Measurements from ENCODE around the gene PDSS1. TPM values are rescaled to one million over a fixed set of nuclear protein-coding genes. Genes with fewer than 3 reads are reported as not detected.
A peak's percentile ranks its signal among the peaks of the same experiment; 100 is the strongest.

Gene PDSS1
- total and polyA plus RNA-seq, 9 of the 15 experiments (the other 6 are each of a cell fraction or from before 2014, with no cell fraction given) = 11.0 to 59.5 (median 45.3) TPM

GRCh38 chr10:26737730-26738129, 40.2 kb downstream of the PDSS1 start:
- CTCF ChIA-PET (ENCODE audit: low intra/inter-chr PET ratio) = no interaction called here
- H3K4me2 ChIP-seq (ENCODE audit: insufficient read depth, low read length) = no peak overlapping the region
- no CpG with 5 or more reads among the region's 1 CpG for WGBS (ENCODE audit: insufficient coverage, low coverage, missing lambda C conversion rate)
- no peaks in the 10 kb centered on the region for H3K27me3 ChIP-seq (ENCODE audit: control insufficient read depth in 2 of 2, insufficient read depth in 2 of 2, low read length in 2 of 2)
- in situ Hi-C loops (cut with MboI) = no loop called here
- H2AFZ ChIP-seq (ENCODE audit: low read depth, low read length) = no peak overlapping the region
- no TSS peak for BruUV-seq (replicated peaks)
- DNase-seq (ENCODE audit: extremely low read depth in 1 of 4, low spot score in 3 of 4) (no peak), FAIRE-seq (no peak), ATAC-seq (no peak)
- H4K20me1 ChIP-seq (replicated peaks; ENCODE audit: control insufficient read depth, insufficient read depth, low read length) = no peaks in the 10 kb centered on the region
- no peaks in the 10 kb centered on the region for H3K9me3 ChIP-seq (replicated peaks; ENCODE audit: control insufficient read depth, insufficient read depth, low read depth, low read length)
- intact Hi-C loops (cut with micrococcal nuclease) = no loop called here
- no peaks in the 10 kb centered on the region for H3K9me1 ChIP-seq (ENCODE audit: control insufficient read depth, insufficient read depth, low read length)
- peak in 1 of 3 experiments; percentile 47 for TF ChIP-seq YY1 (IDR thresholded peaks at IDR 0.05; ENCODE audit: borderline replicate concordance in 1 of 3, control insufficient read depth in 1 of 3, extremely low read depth in 1 of 3, insufficient read depth in 3 of 3, insufficient read length in 1 of 3, insufficient replicate concordance in 2 of 3, low read depth in 1 of 3, low read length in 2 of 3)
- TF ChIP-seq E2F6 (IDR thresholded peaks at IDR 0.05; ENCODE audit: borderline replicate concordance in 1 of 2, extremely low read depth in 1 of 2, insufficient read depth in 1 of 2, insufficient read length in 1 of 2, low read depth in 1 of 2, low read length in 1 of 2, poor library complexity in 1 of 2, severe bottlenecking in 1 of 2) = no peak
- H3K9ac ChIP-seq (ENCODE audit: insufficient read depth in 1 of 2, low read depth in 2 of 2, low read length in 2 of 2) = no peak overlapping the region
- no peak overlapping the region for H3K4me3 ChIP-seq
- H3K36me3 ChIP-seq (ENCODE audit: control insufficient read depth, insufficient read depth, low read length) = peaks cover 97% of the 10 kb centered on the region
- no peaks in the 10 kb centered on the region for H3K4me1 ChIP-seq (replicated peaks in 1 of 2; ENCODE audit: control insufficient read depth in 2 of 2, insufficient read depth in 2 of 2, low read length in 2 of 2)
- H3K27ac ChIP-seq (ENCODE audit: extremely low read depth, low read depth, low read length) = no peak overlapping the region
- no peaks in the 10 kb centered on the region for H3K79me2 ChIP-seq (ENCODE audit: control insufficient read depth, insufficient read depth, low read length)
- POLR2A ChIA-PET = no interaction called here

Measured in K562 (cell line).